IMR-90 (cell line): ENCODE results near the gene COL9A3. TPM values are rescaled to one million over a fixed set of nuclear protein-coding genes. Genes with fewer than 3 reads are reported as not detected.

Source experiments
- ATAC-seq: fragments of 200-7000 bp; cut with Tn5 transposase; 2 replicates; pipeline ENCODE4 v1.9.1; 2020; ENCODE audit warnings: low read depth, mild to moderate bottlenecking, moderate library complexity
- BruUV-seq: library from RNA; stranded (reverse); fragments of 400-500 nt; replicated peaks from 2 replicates; lab custom pipeline; 2021; lab: Mats Ljungman, UMichigan
- CTCF ChIA-PET: fragments of 300-600 bp; formaldehyde crosslinking; extraction: SDS; loops from one replicate; lab custom pipeline; 2021; ENCODE audit warnings: antibody characterized with exemption; lab: Yijun Ruan, JAX
- POLR2A ChIA-PET: fragments of 300-600 bp; sonication (Branson Sonifier 250); formaldehyde crosslinking; loops from one replicate; lab custom pipeline; 2022; ENCODE audit warnings: antibody characterized with exemption; ENCODE audit not compliant: unreplicated experiment; lab: Charles Lee
- DNase-seq: peaks from one replicate; pipeline ENCODE4 v3.0.0; 2013
- H2AFZ ChIP-seq: replicated peaks from 2 replicates; pipeline ENCODE3; 2013; ENCODE audit warnings: low read length, mild to moderate bottlenecking; ENCODE audit not compliant: poor library complexity
- H2AK5ac ChIP-seq: 2 replicates; pipeline ENCODE4 v1.6.1; 2013; ENCODE audit warnings: low read depth, low read length, inconsistent platforms
- H2AK9ac ChIP-seq: replicated peaks from 2 replicates; pipeline ENCODE3; 2013; ENCODE audit warnings: mild to moderate bottlenecking, low read depth, low read length, moderate library complexity; ENCODE audit not compliant: poor library complexity
- H2BK120ac ChIP-seq: 2 replicates; pipeline ENCODE4 v1.6.1; 2013; ENCODE audit warnings: low read depth, low read length, inconsistent platforms
- H2BK15ac ChIP-seq: 3 replicates; pipeline ENCODE4 v1.6.1; 2013; ENCODE audit warnings: low read depth, low read length, inconsistent platforms
- H2BK20ac ChIP-seq: 2 replicates; pipeline ENCODE4 v1.6.1; 2013; ENCODE audit warnings: low read depth, mild to moderate bottlenecking, inconsistent platforms, low read length, moderate library complexity
- H2BK5ac ChIP-seq: 2 replicates; pipeline ENCODE4 v1.6.1; 2013; ENCODE audit warnings: mild to moderate bottlenecking, low read depth, low read length, inconsistent platforms; ENCODE audit not compliant: poor library complexity, severe bottlenecking
- H3K14ac ChIP-seq: replicated peaks from 2 replicates; pipeline ENCODE4 v1.6.1; 2013; ENCODE audit warnings: low read depth, low read length, inconsistent platforms
- H3K18ac ChIP-seq: 2 replicates; pipeline ENCODE4 v1.6.1; 2013; ENCODE audit warnings: low read depth, low read length, control low read depth
- H3K23ac ChIP-seq: 2 replicates; pipeline ENCODE4 v1.6.1; 2013; ENCODE audit warnings: low read depth, low read length, inconsistent platforms
- H3K27ac ChIP-seq: 2 replicates; pipeline ENCODE4 v1.5.1; 2013; ENCODE audit warnings: mild to moderate bottlenecking, control low read depth, low read length; ENCODE audit not compliant: insufficient read depth
- H3K27me3 ChIP-seq: 2 replicates; pipeline ENCODE4 v1.6.1; 2013; ENCODE audit warnings: low read length; ENCODE audit not compliant: control insufficient read depth, insufficient read depth
- H3K36me3 ChIP-seq: 2 replicates; pipeline ENCODE4 v1.6.1; 2013; ENCODE audit warnings: low read length, mixed read lengths; ENCODE audit not compliant: control insufficient read depth, insufficient read depth
- H3K4ac ChIP-seq: 2 replicates; pipeline ENCODE4 v1.6.1; 2013; ENCODE audit warnings: low read depth, low read length, inconsistent platforms
- H3K4me1 ChIP-seq: 2 replicates; pipeline ENCODE4 v1.6.1; 2013; ENCODE audit warnings: low read length, mixed read lengths; ENCODE audit not compliant: control insufficient read depth, insufficient read depth
- H3K4me2 ChIP-seq: 2 replicates; pipeline ENCODE4 v1.6.1; 2013; ENCODE audit warnings: low read depth, mild to moderate bottlenecking, control low read depth, low read length, moderate library complexity
- H3K4me3 ChIP-seq: 2 replicates; pipeline ENCODE4 v1.5.1; 2013; ENCODE audit warnings: low read depth, mild to moderate bottlenecking, control low read depth, low read length, moderate library complexity; ENCODE audit not compliant: insufficient read depth
- H3K56ac ChIP-seq: 2 replicates; pipeline ENCODE4 v1.6.1; 2013; ENCODE audit warnings: low read length, inconsistent platforms; ENCODE audit not compliant: insufficient read depth; ENCODE audit errors: extremely low read depth
- H3K79me1 ChIP-seq, 2 experiments: 2 replicates each; pipeline ENCODE4 v1.6.1; 2013; ENCODE audit warnings: low read length in 2 of 2, inconsistent platforms in 1 of 2, low read depth in 1 of 2
- H3K9ac ChIP-seq: 2 replicates; pipeline ENCODE4 v1.6.1; 2013; ENCODE audit warnings: low read depth, low read length, control low read depth
- H3K9me1 ChIP-seq: 2 replicates; pipeline ENCODE4 v1.6.1; 2013; ENCODE audit warnings: low read length, inconsistent platforms; ENCODE audit not compliant: insufficient read depth
- H3K9me3 ChIP-seq: 2 replicates; pipeline ENCODE4 v1.6.1; 2013; ENCODE audit warnings: low read length; ENCODE audit not compliant: control insufficient read depth, insufficient read depth
- H4K20me1 ChIP-seq: 2 replicates; pipeline ENCODE4 v1.6.1; 2013; ENCODE audit warnings: low read length, inconsistent platforms; ENCODE audit not compliant: insufficient read depth
- H4K5ac ChIP-seq: 2 replicates; pipeline ENCODE4 v1.6.1; 2013; ENCODE audit warnings: mild to moderate bottlenecking, low read depth, low read length, control low read depth
- H4K8ac ChIP-seq, 2 experiments: 2 replicates each; pipeline ENCODE4 v1.6.1; 2013; ENCODE audit warnings: low read depth in 2 of 2, low read length in 2 of 2, control low read depth in 1 of 2, inconsistent platforms in 1 of 2
- H4K91ac ChIP-seq: 2 replicates; pipeline ENCODE4 v1.6.1; 2013; ENCODE audit warnings: low read depth, low read length, inconsistent platforms; ENCODE audit not compliant: insufficient read depth
- BHLHE40 ChIP-seq: fragments of 150-350 bp; IDR thresholded peaks from 2 replicates; pipeline ENCODE4 v1.6.1; 2016; ENCODE audit warnings: mild to moderate bottlenecking, low read depth, low read length
- CEBPB ChIP-seq: IDR thresholded peaks from 2 replicates; pipeline ENCODE4 v1.6.1; 2012; ENCODE audit warnings: low read depth, low read length, improper control_type of control experiment
- CHD1 ChIP-seq: IDR thresholded peaks from 2 replicates; pipeline ENCODE4 v1.6.1; 2012; ENCODE audit warnings: low read depth, low read length, improper control_type of control experiment
- FOS ChIP-seq: fragments of 150-350 bp; IDR thresholded peaks from 2 replicates; pipeline ENCODE4 v1.6.1; 2016; ENCODE audit warnings: low read depth, low read length
- MAFK ChIP-seq: IDR thresholded peaks from 2 replicates; pipeline ENCODE4 v1.6.1; 2012; ENCODE audit warnings: low read depth, low read length, improper control_type of control experiment
- MAZ ChIP-seq: IDR thresholded peaks from 2 replicates; pipeline ENCODE4 v1.6.1; 2012; ENCODE audit warnings: low read depth, mild to moderate bottlenecking, low read length, improper control_type of control experiment, moderate library complexity, borderline replicate concordance
- MXI1 ChIP-seq: IDR thresholded peaks from 2 replicates; pipeline ENCODE4 v1.6.1; 2012; ENCODE audit warnings: low read depth, mild to moderate bottlenecking, low read length, moderate library complexity, borderline replicate concordance
- RAD21 ChIP-seq: IDR thresholded peaks from 2 replicates; pipeline ENCODE4 v1.6.1; 2012; ENCODE audit warnings: low read length, improper control_type of control experiment
- RCOR1 ChIP-seq: IDR thresholded peaks from 2 replicates; pipeline ENCODE4 v1.6.1; 2012; ENCODE audit warnings: mild to moderate bottlenecking, low read length, improper control_type of control experiment; ENCODE audit not compliant: insufficient replicate concordance
- SMC3 ChIP-seq: fragments of 150-350 bp; IDR thresholded peaks from 2 replicates; pipeline ENCODE4 v1.6.1; 2016; ENCODE audit warnings: low read depth, mild to moderate bottlenecking, antibody characterized with exemption, low read length, moderate library complexity
- WGBS, 2 experiments: methylation state at CpG; one replicate each; pipeline versions ENCODE4 v1.1.5 to v1.1.7; 2013; ENCODE audit warnings: missing lambda C conversion rate in 2 of 2; ENCODE audit not compliant: insufficient read length in 1 of 2; ENCODE audit errors: extremely low coverage in 2 of 2; 5-methylcytosine and 5-hydroxymethylcytosine counted together
- dilution Hi-C: fragments of 300-500 bp; cut with HindIII; formaldehyde crosslinking; loops from one replicate; pipeline ENCODE4 v1.14.3; 2018; ENCODE audit warnings: low sequenced_read_pairs; ENCODE audit not compliant: unreplicated experiment
- in situ Hi-C: fragments of 300-500 bp; cut with MboI; formaldehyde crosslinking; loops from 3 replicates; pipeline ENCODE4 v1.14.3; 2019; ENCODE audit warnings: low sequenced_read_pairs, inconsistent platforms, mixed read lengths
- intact Hi-C: fragments of 100-400 bp; cut with micrococcal nuclease; formaldehyde crosslinking; loops from 2 replicates; pipeline ENCODE4 v1.10.0; 2022
- polyA plus RNA-seq, 3 experiments: library from polyadenylated mRNA; depleted of rRNA; stranded (reverse); fragments of >200 nt; gene quantifications; 2 replicates each; pipeline ENCODE4 v1.2.3, GENCODE V29; 2012; ENCODE audit warnings: low replicate concordance in 1 of 3
- total RNA-seq: library from RNA; depleted of rRNA; stranded (reverse); fragments of >200 nt; gene quantifications from 2 replicates; pipeline ENCODE4 v1.2.3, GENCODE V29; 2012
- TF ChIP-seq, protein P1 (sequence below): fragments of 150-350 bp; IDR thresholded peaks from 2 replicates; pipeline ENCODE4 v1.6.1; 2016; ENCODE audit warnings: low read depth, mild to moderate bottlenecking, low read length, moderate library complexity, borderline replicate concordance
- TF ChIP-seq, protein P2 (sequence below): conservative IDR thresholded peaks from 2 replicates; pipeline ENCODE4 v1.5.1; 2012; ENCODE audit warnings: mild to moderate bottlenecking, low read depth, low read length, improper control_type of control experiment
- TF ChIP-seq, protein P3 (sequence below): fragments of 150-350 bp; IDR thresholded peaks from 2 replicates; pipeline ENCODE4 v1.6.1; 2017; ENCODE audit warnings: mild to moderate bottlenecking, antibody characterized with exemption, low read length, low read depth

The COL9A3 gene
- total and polyA plus RNA-seq, 2 of the 4 experiments (the other 2 are of a cell fraction): 0.36 to 1.4 TPM

DNA sequence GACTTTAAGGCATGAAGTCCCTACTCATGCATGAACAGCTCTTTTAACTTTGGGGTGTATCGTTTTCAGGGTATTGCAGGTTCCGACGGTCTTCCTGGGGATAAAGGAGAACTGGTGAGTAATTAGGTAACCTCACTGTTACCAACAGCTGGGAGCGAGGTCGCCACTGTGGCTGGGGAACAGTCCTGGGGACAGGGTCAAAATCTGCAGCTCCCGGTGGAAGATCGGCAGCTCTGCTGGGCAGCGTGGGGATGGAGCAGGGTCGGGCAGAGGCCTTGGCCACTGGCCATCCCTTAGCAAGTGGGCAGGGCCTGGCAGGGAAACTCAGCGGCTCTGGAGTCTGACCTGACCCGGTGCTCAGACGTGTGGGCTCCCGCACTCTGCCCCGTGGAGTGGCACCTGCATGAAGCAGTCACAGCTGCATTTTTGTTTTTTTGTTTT lies 16.1 kb downstream of the COL9A3 start:
- Histone ChIP-seq H3K9ac (no peak overlapping the region), H3K9me1 (no peaks in the 10 kb centered on the region; the same call in 1 of the 2 replicates), H3K4me3 (no peak overlapping the region), H3K27ac (no peak overlapping the region), H2BK15ac (no peak overlapping the region), H3K9me3 (no peaks in the 10 kb centered on the region), H4K8ac (no peak overlapping the region), H3K27me3 (no peaks in the 10 kb centered on the region; the same call in 1 of the 2 replicates), H3K14ac (no peak overlapping the region), H4K20me1 (no peaks in the 10 kb centered on the region), H2AK9ac (no peak overlapping the region), H3K4me2 (no peak overlapping the region), H2BK5ac (no peak overlapping the region), H2BK120ac (no peak overlapping the region), H2AK5ac (no peak overlapping the region), H3K56ac (no peak overlapping the region), H4K91ac (no peak overlapping the region), H3K4ac (no peak overlapping the region), H2BK20ac (no peak overlapping the region), H2AFZ (no peak overlapping the region), H4K5ac (no peak overlapping the region), H3K23ac (no peak overlapping the region), H3K36me3 (no peaks in the 10 kb centered on the region), H3K4me1 (peaks cover 3% of the 10 kb centered on the region; the same call in 1 of the 2 replicates), H3K18ac (no peak overlapping the region), H3K79me1 (no peaks in the 10 kb centered on the region)
- in situ Hi-C loops: no loop called here
- WGBS, 2 experiments: 50% methylated on average over 3 of the region's 14 CpGs; no CpG with 5 or more reads in 1 of the 2 experiments
- ATAC-seq (no peak), DNase-seq (no peak)
- intact Hi-C loops: no loop called here
- BruUV-seq: no TSS peak
- CTCF ChIA-PET: no interaction called here
- dilution Hi-C loops: no loop called here
- POLR2A ChIA-PET: no interaction called here
- TF ChIP-seq MAFK: no peak
- TF ChIP-seq CEBPB: no peak
- no peak for TF ChIP-seq MXI1
- TF ChIP-seq RCOR1: no peak
- TF ChIP-seq MAZ: no peak
- TF ChIP-seq, protein P1, sequence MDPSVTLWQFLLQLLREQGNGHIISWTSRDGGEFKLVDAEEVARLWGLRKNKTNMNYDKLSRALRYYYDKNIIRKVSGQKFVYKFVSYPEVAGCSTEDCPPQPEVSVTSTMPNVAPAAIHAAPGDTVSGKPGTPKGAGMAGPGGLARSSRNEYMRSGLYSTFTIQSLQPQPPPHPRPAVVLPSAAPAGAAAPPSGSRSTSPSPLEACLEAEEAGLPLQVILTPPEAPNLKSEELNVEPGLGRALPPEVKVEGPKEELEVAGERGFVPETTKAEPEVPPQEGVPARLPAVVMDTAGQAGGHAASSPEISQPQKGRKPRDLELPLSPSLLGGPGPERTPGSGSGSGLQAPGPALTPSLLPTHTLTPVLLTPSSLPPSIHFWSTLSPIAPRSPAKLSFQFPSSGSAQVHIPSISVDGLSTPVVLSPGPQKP: no peak
- no peak for TF ChIP-seq CHD1
- TF ChIP-seq SMC3: no peak
- TF ChIP-seq RAD21: no peak
- TF ChIP-seq FOS: no peak
- TF ChIP-seq, protein P2, sequence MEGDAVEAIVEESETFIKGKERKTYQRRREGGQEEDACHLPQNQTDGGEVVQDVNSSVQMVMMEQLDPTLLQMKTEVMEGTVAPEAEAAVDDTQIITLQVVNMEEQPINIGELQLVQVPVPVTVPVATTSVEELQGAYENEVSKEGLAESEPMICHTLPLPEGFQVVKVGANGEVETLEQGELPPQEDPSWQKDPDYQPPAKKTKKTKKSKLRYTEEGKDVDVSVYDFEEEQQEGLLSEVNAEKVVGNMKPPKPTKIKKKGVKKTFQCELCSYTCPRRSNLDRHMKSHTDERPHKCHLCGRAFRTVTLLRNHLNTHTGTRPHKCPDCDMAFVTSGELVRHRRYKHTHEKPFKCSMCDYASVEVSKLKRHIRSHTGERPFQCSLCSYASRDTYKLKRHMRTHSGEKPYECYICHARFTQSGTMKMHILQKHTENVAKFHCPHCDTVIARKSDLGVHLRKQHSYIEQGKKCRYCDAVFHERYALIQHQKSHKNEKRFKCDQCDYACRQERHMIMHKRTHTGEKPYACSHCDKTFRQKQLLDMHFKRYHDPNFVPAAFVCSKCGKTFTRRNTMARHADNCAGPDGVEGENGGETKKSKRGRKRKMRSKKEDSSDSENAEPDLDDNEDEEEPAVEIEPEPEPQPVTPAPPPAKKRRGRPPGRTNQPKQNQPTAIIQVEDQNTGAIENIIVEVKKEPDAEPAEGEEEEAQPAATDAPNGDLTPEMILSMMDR: no peak
- TF ChIP-seq, protein P3, sequence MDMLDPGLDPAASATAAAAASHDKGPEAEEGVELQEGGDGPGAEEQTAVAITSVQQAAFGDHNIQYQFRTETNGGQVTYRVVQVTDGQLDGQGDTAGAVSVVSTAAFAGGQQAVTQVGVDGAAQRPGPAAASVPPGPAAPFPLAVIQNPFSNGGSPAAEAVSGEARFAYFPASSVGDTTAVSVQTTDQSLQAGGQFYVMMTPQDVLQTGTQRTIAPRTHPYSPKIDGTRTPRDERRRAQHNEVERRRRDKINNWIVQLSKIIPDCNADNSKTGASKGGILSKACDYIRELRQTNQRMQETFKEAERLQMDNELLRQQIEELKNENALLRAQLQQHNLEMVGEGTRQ: no peak
- TF ChIP-seq BHLHE40: no peak
